HG03066 (cell line): ENCODE measurements around the gene MARS1.

Source experiments
- ATAC-seq: cut with Tn5 transposase; IDR thresholded peaks from one replicate; pipeline ENCODE4 v1.9.1; 2021; ENCODE audit warnings: low read depth; ENCODE audit not compliant: unreplicated experiment

The MARS1 gene

GRCh38 chr12:57526477-57527126 is 38.7 kb downstream of the MARS1 start:
- ATAC-seq: no peak

GRCh38 chr12:57527184-57527583 is 39.3 kb downstream of the MARS1 start:
- no peak for ATAC-seq

GRCh38 chr12:57528176-57528575 is 40.3 kb downstream of the MARS1 start:
- no peak for ATAC-seq

GRCh38 chr12:57528831-57529555 is 41.1 kb downstream of the MARS1 start:
- ATAC-seq: no peak

- no peak for ATAC-seq
Measured at GRCh38 chr12:57529831-57530230, 42.0 kb downstream of the MARS1 start.

GRCh38 chr12:57530396-57531142 is 42.7 kb downstream of the MARS1 start:
- ATAC-seq: no peak

- no peak for ATAC-seq
Measured at GRCh38 chr12:57531836-57532235, 44.0 kb downstream of the MARS1 start.

- no peak for ATAC-seq
Measured at GRCh38 chr12:57533108-57533507, 45.2 kb downstream of the MARS1 start.

GRCh38 chr12:57534250-57534649 is 46.4 kb downstream of the MARS1 start:
- ATAC-seq: no peak

- ATAC-seq: no peak
Measured at GRCh38 chr12:57534991-57535543, 47.2 kb downstream of the MARS1 start.

GRCh38 chr12:57535764-57536596 is 48.1 kb downstream of the MARS1 start:
- ATAC-seq: no peak

GRCh38 chr12:57536597-57536942 is 48.7 kb downstream of the MARS1 start:
- no peak for ATAC-seq

- ATAC-seq: no peak
Measured at GRCh38 chr12:57539134-57539768, 51.4 kb downstream of the MARS1 start.

- no peak for ATAC-seq
Measured at GRCh38 chr12:57541001-57541400, 53.1 kb downstream of the MARS1 start.

- ATAC-seq: no peak
Measured at GRCh38 chr12:57541717-57542116, 53.8 kb downstream of the MARS1 start.

GRCh38 chr12:57543581-57543980 is 55.7 kb downstream of the MARS1 start:
- ATAC-seq: no peak

- no peak for ATAC-seq
Measured at GRCh38 chr12:57545809-57546437, 58.1 kb downstream of the MARS1 start.

GRCh38 chr12:57546438-57547287 is 58.8 kb downstream of the MARS1 start, which contains the start of gene DCTN2:
Gene DCTN2, minus strand, starts transcription at chr12:57547192. Its CDS starts 129 bp downstream, at chr12:57547063.
- peak; percentile 99 for ATAC-seq
